Activated CD4-positive, alpha-beta T cell treated with anti-CD3 and anti-CD28 coated beads for 4 hours (primary cell): ENCODE measurements around the gene CLPSL1.
"Not testable (repeated sequence)": the region's sequence is repeated elsewhere in the genome, so short reads cannot be mapped to it uniquely, and the experiment has no call there.

Experiments
- DNase-seq, 2 donors: peaks; one replicate each; pipeline ENCODE4 v3.0.0-alpha.2; 2020

The CLPSL1 gene, protein sequence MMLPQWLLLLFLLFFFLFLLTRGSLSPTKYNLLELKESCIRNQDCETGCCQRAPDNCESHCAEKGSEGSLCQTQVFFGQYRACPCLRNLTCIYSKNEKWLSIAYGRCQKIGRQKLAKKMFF

DNA sequence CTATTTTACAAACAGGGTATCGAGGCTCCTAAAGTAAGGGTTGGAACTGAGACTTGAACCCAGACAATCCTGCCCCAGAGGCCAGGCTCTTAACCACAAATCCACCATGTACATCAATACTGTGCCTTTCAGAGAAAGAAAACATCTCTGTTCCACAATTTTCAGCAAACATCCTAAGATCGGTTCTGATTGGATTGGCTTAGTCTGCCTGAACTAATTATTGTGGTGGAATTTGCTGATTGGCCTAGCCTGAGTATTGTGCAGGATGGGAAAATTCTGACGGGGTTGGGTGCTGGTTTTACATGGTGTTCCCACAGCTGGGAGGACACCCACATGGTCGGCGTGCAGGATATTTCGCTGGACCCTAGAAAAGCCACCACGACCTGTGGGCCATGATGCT is at the start of gene CLPSL1:
CLPSL1 (plus strand) TSS at position 301 of the 400 bp plus-strand sequence; CDS start at position 393, 92 bp downstream.
- no peak for DNase-seq

DNA sequence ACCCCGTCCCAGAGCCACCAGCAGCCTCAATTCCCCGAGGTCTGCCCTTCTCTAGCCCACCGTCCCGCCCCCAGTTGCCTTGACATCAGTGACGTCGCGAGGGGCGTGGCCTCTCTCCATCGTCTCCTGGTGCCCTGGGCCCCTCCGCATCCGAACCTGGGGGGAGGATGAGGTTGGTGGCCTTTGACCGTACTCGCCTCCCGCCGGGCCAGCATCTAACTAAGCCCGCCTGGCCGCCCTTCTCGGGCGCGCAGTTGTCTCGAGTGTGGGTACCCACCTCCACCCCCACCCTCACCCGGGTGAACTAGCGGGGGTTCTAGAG is 49.4 kb upstream of the CLPSL1 start:
- DNase-seq: peak; percentile 93

DNA sequence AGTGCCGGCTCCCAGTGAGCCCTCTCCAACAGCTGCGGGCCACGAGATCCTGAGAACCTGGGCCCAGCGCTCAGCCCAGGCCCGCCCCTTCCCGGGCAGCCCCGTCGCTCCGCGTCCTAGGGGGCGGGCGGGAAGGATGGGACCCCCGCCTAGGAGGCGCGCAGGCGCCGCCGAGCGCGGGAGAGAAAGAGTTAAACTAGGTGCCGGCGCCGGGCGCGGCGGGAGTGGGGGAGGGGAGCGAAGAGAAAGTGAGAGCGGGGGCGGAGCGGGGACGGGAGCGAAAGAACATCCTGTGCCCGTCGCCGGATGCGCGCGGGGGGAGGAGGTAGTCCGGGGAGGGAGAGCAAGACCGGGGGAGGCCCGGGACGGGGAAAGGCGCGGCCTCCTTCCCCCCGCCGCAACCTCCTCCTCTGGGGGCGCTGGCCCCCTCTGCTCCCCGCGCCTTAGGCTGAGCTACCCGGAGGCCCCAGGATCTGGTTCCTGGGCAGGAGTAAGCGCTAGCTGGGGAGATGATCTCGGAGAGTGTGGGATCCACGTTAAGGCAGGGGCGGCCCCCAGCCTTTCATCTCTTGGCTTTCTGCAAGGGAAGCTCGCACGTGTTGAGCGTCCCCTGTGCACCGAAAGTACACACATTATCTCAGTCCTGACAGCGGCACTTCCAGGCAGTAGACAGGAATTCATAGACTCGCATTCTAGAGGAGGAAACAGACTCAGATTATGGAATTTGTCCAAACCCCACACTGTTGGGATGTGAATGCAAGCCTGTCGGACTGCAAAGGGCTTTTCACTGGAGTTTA is 48.9 kb upstream of the CLPSL1 start:
- peak; percentile 93 to 95 for DNase-seq

DNA sequence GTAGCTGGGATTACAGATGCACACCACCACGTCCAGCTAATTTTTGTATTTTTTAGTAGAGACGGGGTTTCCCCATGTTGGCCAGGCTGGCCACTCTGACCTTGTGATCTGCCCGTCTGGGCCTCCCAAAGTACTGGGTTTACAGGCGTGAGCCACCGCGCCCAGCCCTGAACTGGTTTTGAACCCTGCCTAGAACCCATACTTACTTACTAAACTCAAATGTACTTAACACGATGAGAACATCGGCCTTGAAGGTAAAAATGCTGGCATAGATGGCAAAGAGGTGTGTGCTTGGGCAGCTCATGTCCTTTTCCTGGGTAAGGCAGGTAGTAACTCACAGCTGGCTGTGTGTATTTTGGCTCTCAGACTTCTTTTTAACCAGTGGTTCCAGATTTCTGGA is 47.2 kb upstream of the CLPSL1 start:
- no peak for DNase-seq

DNA sequence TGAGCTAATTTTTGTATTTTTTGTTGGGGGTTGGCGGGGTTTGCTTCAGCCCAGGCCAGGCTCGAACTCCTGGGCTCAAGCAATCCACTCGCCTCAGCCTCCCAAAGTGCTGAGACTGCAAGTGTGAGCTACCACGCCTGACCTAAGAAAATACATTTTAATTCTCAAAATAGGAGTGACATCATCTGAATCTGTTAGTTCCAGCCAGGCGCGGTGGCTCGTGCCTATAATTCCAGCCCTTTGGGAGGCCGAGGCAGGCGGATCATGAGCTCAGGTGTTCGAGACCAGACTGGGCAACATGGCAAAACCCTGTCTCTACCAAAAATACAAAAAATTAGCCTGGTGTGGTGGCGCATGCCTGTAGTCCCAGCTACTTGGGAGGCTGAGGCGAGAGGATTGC is 46.5 kb upstream of the CLPSL1 start:
- DNase-seq: not testable (repeated sequence)

DNA sequence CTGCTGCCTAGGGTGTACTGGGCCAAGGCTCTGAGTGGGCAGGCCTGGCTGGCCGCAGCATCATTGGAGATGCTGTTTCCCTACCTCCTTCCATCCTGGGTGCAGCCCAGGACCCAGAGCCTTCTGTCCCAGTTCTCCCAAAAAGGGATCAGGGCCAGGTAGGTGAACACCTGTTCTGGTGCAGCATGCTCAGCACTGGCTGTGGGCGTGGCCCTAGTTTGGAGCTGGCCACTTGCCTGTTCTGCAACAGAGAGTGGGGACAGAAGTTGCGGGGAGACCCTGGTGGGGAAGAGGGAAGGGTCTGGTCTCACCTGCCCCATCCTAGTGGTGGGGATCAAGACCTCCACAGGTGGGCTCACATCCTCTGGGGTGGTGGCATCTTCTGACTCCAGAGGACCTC is 45.4 kb upstream of the CLPSL1 start:
- DNase-seq: no peak

DNA sequence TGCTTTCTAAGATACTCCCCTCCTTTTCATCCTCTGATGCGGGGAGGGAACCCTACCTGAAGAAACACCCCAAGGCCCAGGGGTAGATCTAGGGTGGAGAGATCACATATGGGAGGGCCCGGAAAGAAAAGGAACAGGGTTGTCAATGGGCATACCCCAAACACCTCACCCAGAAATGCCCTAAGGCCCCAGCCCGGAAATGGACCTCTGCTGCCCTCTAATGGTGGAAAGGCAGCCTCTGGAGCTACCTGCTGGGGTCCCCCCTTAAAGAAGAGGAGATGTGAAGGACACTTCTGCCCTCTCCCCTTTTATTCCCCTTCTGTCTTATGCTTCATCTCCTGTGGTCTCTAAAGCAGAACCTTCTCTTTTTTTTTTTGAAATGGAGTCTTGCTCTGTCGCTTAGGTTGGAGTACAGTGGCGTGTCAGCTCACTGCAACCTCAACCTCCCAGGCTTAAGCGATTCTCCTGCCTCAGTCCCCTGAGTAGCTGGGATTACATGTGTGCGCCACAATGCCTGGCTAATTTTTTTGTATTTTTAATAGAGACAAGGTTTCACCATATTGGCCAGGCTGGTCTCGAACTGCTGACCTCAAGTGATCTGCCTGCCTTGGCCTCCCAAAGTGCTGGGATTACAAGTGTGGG is 44.4 kb upstream of the CLPSL1 start:
- peak; percentile 79 to 91 for DNase-seq

DNA sequence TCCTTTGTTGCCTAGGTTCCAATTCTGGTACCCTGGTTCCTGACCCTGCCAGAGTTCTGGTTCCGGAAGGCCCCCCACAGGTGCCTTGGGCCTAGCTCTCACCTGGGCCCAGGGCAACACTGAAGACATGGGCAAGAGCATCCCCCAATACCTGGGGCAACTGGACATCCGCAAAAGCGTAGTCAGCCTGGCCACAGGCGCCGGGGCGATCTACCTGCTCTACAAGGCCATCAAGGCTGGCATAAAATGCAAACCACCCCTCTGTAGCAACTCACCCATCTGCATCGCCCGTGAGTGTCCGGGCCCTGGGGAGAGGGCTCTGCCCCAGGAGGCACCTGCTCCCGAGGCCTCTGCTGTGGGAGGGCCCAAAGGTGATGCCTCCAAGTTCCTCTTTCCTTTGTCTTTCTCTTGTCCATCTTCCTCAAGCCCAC is 43.8 kb upstream of the CLPSL1 start, which contains the start of gene ARMC12:
ARMC12 (plus strand) TSS at position 51 of the 431 bp plus-strand sequence; CDS start at position 128, 77 bp downstream.
- DNase-seq: no peak

DNA sequence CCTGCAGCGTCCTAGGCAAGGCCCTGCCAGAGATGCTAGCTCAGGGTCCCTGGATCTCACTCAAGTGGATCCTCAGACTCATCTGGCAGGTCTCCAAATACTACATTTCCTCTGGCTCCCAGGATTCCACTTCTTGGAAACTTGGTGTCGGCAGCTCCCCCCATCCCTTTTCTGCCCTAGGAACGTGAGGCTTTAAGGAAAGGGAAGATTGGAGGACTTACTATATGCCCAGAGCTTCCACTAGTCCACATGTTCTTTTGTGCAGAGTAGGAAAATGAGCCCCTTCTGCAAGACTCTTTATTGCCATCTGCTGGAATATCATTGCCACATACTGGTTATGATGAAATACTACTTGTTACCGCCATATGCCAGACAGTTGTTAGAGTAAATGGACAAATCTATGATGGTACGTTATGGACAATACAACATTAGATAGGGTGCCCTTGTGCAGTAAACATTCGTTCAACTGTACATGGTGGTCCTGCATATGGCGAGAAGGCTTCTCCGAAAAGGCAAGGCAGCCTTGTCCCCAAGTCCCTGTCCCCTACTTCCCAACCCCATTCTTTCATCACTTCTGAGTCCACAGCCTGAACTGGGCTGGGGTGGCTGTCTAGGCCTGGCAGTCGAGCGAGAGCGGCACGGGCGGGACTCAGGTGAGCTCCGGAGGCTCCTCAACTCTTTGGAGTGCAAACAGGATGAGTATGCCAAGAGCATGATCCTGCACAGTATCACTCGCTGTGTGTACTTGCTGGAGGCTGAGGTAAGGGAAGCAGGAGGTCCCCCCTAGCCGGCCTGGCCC is 43.2 kb upstream of the CLPSL1 start:
- no peak for DNase-seq

DNA sequence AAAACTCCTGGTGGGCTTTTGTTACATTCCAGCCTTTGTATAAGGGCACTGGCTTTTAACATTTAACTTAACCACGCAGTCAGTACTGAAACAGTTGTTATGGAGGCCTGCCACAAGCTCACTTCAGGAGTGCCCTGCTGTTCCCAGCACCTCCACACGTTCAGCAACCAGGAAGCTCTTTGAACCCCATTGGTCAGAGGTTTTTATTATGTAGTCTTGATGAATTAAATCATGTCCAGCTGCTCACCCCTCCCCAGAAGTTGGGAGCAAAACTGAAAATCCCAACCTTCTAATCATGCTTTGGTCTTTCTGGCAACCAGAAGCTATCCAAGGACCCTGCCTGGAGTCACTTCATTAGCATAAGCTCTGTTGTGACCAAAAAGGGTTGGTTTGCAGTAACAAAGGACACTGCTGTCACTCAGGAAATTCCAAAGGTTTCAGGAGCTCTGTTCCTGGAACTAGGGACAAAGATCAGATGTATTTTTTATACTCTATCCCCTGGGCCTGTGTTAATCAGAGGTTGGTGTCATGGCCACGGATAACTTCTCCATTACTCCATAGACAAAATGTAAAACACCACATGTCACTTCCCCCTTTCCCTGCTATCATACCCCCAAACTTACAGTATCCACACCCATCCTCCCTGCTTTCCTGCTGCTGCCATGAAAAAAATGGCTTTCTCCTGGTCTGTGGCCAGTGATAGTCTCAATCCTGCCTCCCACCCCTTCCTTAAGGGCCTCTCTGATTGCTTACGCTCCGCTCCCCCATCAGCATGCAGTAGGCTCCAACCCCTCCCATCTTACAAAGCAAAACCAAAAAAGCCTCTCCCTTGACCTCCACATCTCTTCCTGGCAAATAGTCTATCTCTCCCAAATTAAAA is 40.9 kb upstream of the CLPSL1 start:
- DNase-seq: no peak

DNA sequence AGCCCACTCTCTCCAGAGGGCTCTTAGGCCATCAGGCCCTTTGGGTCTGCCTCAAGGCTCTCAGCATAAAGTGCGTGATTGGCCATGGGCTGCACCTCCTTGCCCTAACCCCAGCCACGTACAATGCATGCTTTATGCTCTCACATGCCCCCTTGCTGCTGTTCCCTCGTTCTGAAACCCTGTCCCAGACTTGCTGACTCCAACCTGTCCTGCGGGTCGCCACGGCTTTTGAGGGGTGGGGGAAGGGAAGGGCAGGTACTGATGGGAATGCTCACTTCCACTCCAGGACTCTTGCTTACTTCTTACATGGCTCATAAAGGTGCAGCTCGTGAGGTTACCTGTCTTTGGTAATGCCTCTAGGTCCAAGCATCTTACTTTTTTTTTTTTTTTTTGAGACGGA is 38.0 kb upstream of the CLPSL1 start:
- DNase-seq: no peak

DNA sequence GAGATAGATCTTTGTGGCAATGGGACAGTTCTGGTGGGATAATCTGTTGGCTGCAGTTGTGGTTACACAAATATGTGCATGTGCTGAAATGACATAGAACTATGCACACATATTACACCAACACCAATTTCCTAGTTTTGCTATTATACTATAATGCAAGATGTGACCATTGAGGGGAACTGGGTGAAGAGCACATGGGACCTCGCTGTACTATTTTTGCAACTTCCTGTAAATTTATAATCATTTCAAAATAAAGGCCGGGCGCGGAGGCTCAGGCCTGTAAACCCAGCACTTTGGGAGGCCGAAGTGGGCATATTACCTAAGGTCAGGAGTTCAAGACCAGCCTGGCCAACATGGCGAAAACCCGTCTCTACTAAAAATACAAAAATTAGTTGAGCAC is 35.3 kb upstream of the CLPSL1 start:
- DNase-seq: no peak

DNA sequence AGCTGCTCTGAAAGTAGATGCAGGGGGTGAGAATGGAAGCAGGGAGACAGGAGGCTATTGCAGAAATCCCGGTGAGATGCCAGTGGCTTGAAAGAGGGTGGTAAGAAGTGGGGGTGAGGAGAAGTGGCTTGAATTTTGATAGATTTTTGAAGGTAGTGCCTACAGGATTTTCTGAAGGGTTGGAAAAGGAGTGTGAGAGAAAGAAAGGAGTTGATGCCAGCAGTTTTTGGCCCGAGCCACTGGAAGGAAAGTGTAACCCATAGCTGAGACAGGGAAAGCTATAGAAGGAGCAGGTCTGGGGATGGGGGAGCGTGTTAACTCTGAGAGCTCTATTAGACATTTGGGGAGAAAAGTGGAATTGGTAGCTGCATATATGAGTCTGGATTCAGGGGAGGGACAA is 34.3 kb upstream of the CLPSL1 start:
- no peak for DNase-seq

DNA sequence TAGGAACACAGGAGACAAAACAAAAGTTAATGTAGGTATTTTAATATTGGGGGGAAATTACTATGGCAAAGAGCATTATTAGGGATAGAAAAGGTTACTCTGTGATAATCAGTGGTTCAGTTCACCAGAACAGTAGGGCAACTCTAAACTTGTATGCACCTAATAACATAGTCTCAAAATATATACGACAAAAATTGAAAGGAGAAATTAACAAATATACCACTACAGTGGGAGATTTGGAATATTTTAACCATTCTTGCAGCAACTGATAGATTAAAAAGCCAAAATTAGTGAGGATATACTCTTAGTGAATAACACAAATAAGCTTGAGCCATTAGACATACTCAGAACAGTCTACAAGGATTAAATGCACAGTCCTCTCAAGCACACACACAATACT is 32.9 kb upstream of the CLPSL1 start:
- DNase-seq: no peak

DNA sequence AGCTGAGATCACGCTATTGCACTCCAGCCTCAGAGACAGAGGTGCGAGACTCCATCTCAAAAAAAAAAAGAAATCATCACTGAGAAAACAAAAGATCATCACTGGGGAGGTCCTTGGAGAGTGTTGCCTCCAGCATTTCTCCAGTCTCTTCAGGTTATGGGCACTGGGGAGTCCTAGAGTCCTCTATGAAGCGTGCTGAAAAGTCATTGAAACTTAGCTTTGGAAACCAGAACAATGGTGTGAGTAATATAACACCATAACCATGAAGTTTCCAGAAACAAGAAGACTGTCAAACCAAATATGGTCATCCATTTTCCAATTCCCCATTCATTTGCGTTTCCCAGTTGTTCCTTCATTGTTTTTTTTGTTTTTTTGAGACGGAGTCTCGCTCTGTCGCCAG is 30.3 kb upstream of the CLPSL1 start:
- no peak for DNase-seq

DNA sequence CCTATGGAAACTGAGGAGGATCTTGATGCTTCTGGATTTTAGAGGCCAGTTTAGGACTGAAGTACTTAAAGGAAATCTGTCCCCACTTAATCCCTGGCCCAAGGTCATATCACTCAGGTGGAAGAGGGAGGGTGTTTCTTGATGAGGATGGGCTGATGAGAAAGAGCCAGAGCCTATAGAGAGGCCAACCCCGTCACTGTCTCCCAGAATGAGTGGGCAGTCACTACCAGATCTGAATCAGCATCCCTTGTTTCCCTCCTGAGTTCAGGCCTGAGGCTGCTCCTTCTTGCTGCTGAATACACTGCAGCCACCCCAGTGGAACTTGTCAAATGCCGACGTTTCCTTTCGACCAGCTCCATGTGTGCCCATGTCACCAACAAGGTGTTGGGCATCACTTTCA is 29.2 kb upstream of the CLPSL1 start:
- DNase-seq: no peak

DNA sequence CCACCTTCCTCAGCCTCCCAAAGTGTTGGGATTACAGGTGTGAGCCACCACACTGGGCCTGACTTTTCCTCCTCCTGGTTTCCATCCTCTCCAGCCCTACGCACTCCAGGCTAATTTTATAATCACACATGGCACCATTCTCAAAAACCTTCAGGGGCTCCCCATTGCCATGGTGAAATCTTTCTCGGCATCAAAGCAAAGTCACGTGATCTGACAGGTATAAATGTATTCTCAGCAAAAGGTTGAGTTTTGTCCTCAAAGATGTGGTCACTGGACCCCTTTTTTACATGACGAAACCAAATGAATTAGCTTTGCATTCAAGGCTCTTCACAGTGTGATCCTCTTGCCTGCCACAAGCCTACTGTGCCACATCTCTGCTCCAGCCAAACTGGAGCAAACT is 28.5 kb upstream of the CLPSL1 start:
- no peak for DNase-seq

DNA sequence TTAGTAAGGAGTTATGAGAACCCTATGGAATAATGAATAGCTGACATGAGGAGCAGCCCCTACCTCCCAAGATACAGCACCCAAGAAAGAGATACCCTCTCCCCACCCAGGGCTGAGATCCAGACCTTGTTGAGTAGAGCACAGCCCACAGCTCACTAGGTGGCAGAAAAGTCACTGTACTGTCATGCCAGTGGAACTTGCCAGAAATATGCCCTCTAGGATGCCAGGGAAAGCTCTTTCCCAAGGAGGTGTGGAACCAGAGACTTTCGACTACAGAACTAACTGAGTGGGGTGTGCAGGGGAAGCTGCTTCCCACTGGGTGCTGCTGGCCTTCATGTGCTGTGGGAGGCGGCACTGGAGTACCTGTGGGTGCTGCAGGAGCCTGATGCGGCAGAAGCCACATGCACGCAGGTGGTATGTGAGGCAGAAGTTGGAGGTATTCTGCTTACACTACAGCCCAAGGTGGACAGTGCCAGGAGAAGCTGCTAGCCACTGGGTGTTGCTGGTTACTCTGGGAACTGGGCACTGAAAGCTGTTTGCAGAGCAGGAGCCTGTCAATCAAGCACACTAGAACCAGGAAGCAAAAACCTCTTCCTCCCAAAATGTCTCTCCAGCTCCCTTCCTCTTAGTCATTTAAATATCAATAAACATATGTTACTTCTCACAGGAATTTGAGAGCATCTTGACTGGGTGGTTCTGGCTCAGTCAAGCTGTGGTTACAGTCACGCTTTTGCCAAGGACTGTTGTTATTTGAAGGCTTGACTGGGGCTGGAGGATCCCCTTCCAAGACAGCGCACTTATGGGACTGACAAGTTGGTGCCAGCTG is 26.2 kb upstream of the CLPSL1 start:
- no peak for DNase-seq

DNA sequence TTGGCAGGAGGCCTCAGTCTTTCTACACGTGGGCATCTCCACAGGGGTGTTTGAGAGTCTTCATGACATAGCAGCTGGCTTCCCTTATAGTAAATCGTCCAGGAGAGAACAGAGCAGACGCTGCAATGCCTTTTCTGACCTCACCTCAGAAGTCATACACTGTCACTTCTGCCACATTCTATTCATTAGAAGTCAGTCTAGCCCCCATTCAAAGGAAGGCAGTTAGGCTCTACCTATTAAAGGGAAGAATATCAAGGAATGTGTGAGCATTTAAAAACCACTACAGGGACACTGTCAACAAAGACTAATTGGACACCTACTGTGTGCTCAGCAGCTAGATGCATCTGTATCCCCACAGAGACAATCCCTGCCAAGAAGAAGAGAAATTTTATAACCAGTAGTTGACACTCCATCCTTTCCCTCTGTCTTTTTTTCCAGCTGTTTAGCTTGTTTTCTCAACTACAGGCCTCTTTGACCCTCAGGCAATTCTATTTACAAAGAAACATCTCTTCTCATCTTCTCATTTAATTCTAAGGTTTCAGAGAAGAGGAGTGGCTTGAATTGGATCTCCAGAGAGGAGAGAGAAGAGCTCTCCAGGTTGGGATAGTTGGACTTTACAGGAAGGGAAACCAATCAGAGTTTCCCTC is 25.4 kb upstream of the CLPSL1 start:
- DNase-seq: no peak

DNA sequence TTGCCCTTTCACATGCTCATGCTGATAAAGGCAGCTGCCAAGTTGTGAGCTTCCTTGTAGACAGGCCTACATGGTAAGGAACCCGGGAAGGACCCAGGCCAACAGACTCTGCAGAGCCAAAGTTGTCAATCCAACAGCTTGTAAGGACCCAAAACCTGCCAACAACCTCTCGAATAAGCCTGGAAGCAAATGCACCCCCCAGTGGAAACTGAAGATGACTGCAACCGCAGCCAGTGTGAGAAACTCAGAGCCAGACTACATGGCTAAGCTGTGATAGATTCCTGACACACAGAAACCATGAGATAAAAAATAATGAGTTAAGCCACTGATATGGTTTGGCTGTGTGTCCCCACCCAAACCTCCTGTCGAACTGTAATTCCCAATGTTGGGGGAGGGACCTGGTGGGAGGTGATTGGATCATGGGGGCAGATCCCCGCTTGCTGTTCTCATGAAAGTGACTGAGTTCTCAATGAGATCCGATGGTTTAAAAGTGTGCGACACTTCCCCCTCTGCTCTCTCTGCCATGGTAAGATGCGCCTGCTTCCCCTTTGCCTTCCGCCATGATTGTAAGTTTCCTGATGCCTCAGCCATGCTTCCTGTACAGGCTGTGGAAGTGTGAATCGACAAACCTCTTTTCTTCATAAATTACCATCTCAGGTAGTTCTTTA is 23.2 kb upstream of the CLPSL1 start:
- DNase-seq: no peak
